Endodermal cell (in vitro differentiated cells): ENCODE data around the gene NAA15. TPM values are rescaled to one million over a fixed set of nuclear protein-coding genes. Genes with fewer than 3 reads are reported as not detected.
"Not testable (repeated sequence)": the region's sequence is repeated elsewhere in the genome, so short reads cannot be mapped to it uniquely, and the experiment has no call there.

Experiments used
- DNase-seq: peaks from one replicate; pipeline ENCODE4 v3.0.0-alpha.2; 2017
- H3K27ac ChIP-seq: 2 replicates; pipeline ENCODE4 v1.5.1; 2013; ENCODE audit warnings: mild to moderate bottlenecking, low read depth, low read length, moderate library complexity
- H3K27me3 ChIP-seq: 2 replicates; pipeline ENCODE4 v1.6.1; 2013; ENCODE audit warnings: mild to moderate bottlenecking, low read length, moderate library complexity; ENCODE audit not compliant: insufficient read depth, control insufficient read depth, poor library complexity, severe bottlenecking
- H3K36me3 ChIP-seq: 2 replicates; pipeline ENCODE4 v1.7.0; 2013; ENCODE audit warnings: mild to moderate bottlenecking, low read length, moderate library complexity; ENCODE audit not compliant: control insufficient read depth, insufficient read depth
- H3K4me1 ChIP-seq: one replicate; pipeline ENCODE4 v1.7.0; 2013; ENCODE audit warnings: low read length; ENCODE audit not compliant: control insufficient read depth, insufficient read depth
- H3K4me3 ChIP-seq: 2 replicates; pipeline ENCODE4 v1.5.1; 2013; ENCODE audit warnings: mild to moderate bottlenecking, low read length, moderate library complexity
- H3K9ac ChIP-seq: 2 replicates; pipeline ENCODE4 v1.6.1; 2013; ENCODE audit warnings: mild to moderate bottlenecking, low read length, moderate library complexity; ENCODE audit not compliant: poor library complexity, severe bottlenecking; ENCODE audit errors: extremely low read depth
- H3K9me3 ChIP-seq: 2 replicates; pipeline ENCODE4 v1.6.1; 2013; ENCODE audit warnings: mild to moderate bottlenecking, low read length, moderate library complexity; ENCODE audit not compliant: control insufficient read depth
- H3K27ac Mint-ChIP-seq: 2 replicates; pipeline ENCODE4 v1.8.0; 2020; ENCODE audit warnings: mixed read lengths
- H3K27me3 Mint-ChIP-seq: 2 replicates; pipeline ENCODE4 v1.8.0; 2021; ENCODE audit warnings: mild to moderate bottlenecking, mixed read lengths; ENCODE audit not compliant: insufficient read depth
- H3K36me3 Mint-ChIP-seq: 2 replicates; pipeline ENCODE4 v1.8.0; 2020; ENCODE audit warnings: low read depth, mixed read lengths
- H3K4me1 Mint-ChIP-seq: 2 replicates; pipeline ENCODE4 v1.8.0; 2020; ENCODE audit warnings: mixed read lengths
- H3K4me3 Mint-ChIP-seq: 2 replicates; pipeline ENCODE4 v1.8.0; 2020; ENCODE audit warnings: mild to moderate bottlenecking, moderate library complexity, mixed read lengths
- H3K9me3 Mint-ChIP-seq: 2 replicates; pipeline ENCODE4 v1.8.0; 2020; ENCODE audit warnings: mild to moderate bottlenecking, mixed read lengths
- WGBS, 2 experiments: methylation state at CpG; one replicate each; pipeline versions ENCODE4 v1.1.5 to v1.1.7; 2013; ENCODE audit warnings: missing lambda C conversion rate in 2 of 2, mixed read lengths in 1 of 2; ENCODE audit not compliant: insufficient coverage in 1 of 2, insufficient read length in 1 of 2; 5-methylcytosine and 5-hydroxymethylcytosine counted together
- long read RNA-seq, 4 experiments: library from polyadenylated mRNA in 2 of 4; library from RNA in 1 of 4; library from capped mRNA in 1 of 4; stranded (forward) in 3 of 4; unstranded in 1 of 4; transcript quantifications; one replicate each; pipeline ENCODE4 v2.0.0, GENCODE V29; 2020 to 2021; ENCODE audit warnings: inconsistent platforms in 1 of 4
- polyA plus RNA-seq, 2 experiments: library from polyadenylated mRNA; stranded (reverse); fragments of 50-300 nt; gene quantifications; one replicate each; pipeline ENCODE4 v1.2.3, GENCODE V29; 2013
- total RNA-seq, 2 donors: library from RNA; stranded (reverse); fragmentation: NEBNext Ultra II Directional in 1 of 2; extraction: Animal tissue kit (Norgen Biotek cat#: 25700) in 1 of 2; gene quantifications; 2 replicates in 1 of 2; 3 replicates in 1 of 2; pipeline ENCODE4 v1.2.1, GENCODE V29; 2021
- TF ChIP-seq, protein P1 (sequence below): fragments of 200-600 bp; sonication (generic); conservative IDR thresholded peaks from 2 replicates; pipeline ENCODE4 v1.5.0; 2021; ENCODE audit warnings: antibody characterized with exemption, mild to moderate bottlenecking

The NAA15 gene
- 10 to 100 TPM; 64.7 to 78.9 TPM for total RNA-seq
- polyA plus RNA-seq (2013, experiment 1 of 2): 47.2 TPM
- 44.2 TPM for polyA plus RNA-seq (2013, experiment 2 of 2)
- long read RNA-seq, experiment 1, full-length matches to known transcripts: 5 of 29 reads
- long read RNA-seq, experiment 1, partial matches to known transcripts: 7 of 29 reads
- long read RNA-seq, experiment 1, other reads (novel, unspliced or antisense): 17 of 29 reads
- long read RNA-seq, experiment 2, full-length matches to known transcripts: 79 of 91 reads
- long read RNA-seq, experiment 2, partial matches to known transcripts: 9 of 91 reads
- long read RNA-seq, experiment 2, other reads (novel, unspliced or antisense): 3 of 91 reads
- long read RNA-seq, experiment 3, full-length matches to known transcripts: 92 of 346 reads
- long read RNA-seq, experiment 3, partial matches to known transcripts: 239 of 346 reads
- long read RNA-seq, experiment 3, other reads (novel, unspliced or antisense): 15 of 346 reads
- long read RNA-seq, experiment 4, partial matches to known transcripts: 5 of 6 reads
- long read RNA-seq, experiment 4, other reads (novel, unspliced or antisense): 1 of 6 reads

- peak; percentile 99 for DNase-seq
- Mint-ChIP-seq H3K4me1 (peaks cover 20% of the 10 kb centered on the region), H3K27me3 (no peaks in the 10 kb centered on the region), H3K4me3 (peak within 1 kb of the TSS; percentile 91), H3K27ac (peak within 1 kb of the TSS; percentile 98), H3K9me3 (peaks cover 15% of the 10 kb centered on the region), H3K36me3 (peaks cover 27% of the 10 kb centered on the region)
- 0 to 1% methylated on average over 42 to 61 of the region's 61 CpGs for WGBS, 2 experiments
- H3K9me3 ChIP-seq: peaks cover 20% of the 10 kb centered on the region
- H3K27ac ChIP-seq: peak within 1 kb of the TSS; percentile 91
- H3K4me3 ChIP-seq: peak within 1 kb of the TSS; percentile 97
- peak within 1 kb of the TSS; percentile 84 for H3K9ac ChIP-seq
- no peaks in the 10 kb centered on the region for H3K27me3 ChIP-seq
- TF ChIP-seq, protein P1, sequence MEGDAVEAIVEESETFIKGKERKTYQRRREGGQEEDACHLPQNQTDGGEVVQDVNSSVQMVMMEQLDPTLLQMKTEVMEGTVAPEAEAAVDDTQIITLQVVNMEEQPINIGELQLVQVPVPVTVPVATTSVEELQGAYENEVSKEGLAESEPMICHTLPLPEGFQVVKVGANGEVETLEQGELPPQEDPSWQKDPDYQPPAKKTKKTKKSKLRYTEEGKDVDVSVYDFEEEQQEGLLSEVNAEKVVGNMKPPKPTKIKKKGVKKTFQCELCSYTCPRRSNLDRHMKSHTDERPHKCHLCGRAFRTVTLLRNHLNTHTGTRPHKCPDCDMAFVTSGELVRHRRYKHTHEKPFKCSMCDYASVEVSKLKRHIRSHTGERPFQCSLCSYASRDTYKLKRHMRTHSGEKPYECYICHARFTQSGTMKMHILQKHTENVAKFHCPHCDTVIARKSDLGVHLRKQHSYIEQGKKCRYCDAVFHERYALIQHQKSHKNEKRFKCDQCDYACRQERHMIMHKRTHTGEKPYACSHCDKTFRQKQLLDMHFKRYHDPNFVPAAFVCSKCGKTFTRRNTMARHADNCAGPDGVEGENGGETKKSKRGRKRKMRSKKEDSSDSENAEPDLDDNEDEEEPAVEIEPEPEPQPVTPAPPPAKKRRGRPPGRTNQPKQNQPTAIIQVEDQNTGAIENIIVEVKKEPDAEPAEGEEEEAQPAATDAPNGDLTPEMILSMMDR: peak; percentile 23
- peaks cover 29% of the 10 kb centered on the region for H3K36me3 ChIP-seq
- no peaks in the 10 kb centered on the region for H3K4me1 ChIP-seq
Observed at GRCh38 chr4:139301113-139301820, at the start of gene NAA15. Gene NAA15, plus strand, starts transcription at chr4:139301505. Its CDS starts 273 bp downstream, at chr4:139301778.

DNA sequence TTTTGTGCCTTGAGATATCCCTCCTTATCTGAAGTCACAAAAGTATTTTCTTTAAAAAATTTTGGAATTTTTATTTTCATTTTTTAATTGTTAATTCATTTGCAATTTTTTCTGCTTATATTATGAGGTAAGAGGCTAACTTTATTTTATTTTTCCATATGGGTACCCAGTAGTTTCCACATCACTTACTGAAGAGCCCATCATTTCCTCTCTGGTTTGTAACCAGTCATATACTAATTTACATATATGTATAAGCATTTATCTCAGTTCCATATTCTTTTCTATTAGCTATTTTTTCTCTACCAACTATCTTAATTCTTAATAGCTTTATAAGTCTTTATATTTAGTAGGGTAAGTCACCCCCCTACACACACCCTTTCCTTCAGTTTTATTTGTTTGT is 48.3 kb upstream of the NAA15 start:
- Mint-ChIP-seq H3K4me3 (no peak overlapping the region), H3K4me1 (no peaks in the 10 kb centered on the region), H3K36me3 (no peaks in the 10 kb centered on the region), H3K27ac (no peak overlapping the region), H3K27me3 (no peaks in the 10 kb centered on the region), H3K9me3 (no peaks in the 10 kb centered on the region)
- Histone ChIP-seq H3K27ac (no peak overlapping the region), H3K27me3 (no peaks in the 10 kb centered on the region), H3K36me3 (no peaks in the 10 kb centered on the region), H3K9me3 (no peaks in the 10 kb centered on the region), H3K9ac (no peak overlapping the region), H3K4me3 (no peak overlapping the region), H3K4me1 (no peaks in the 10 kb centered on the region)
- DNase-seq: no peak
- TF ChIP-seq, protein P1: no peak

DNA sequence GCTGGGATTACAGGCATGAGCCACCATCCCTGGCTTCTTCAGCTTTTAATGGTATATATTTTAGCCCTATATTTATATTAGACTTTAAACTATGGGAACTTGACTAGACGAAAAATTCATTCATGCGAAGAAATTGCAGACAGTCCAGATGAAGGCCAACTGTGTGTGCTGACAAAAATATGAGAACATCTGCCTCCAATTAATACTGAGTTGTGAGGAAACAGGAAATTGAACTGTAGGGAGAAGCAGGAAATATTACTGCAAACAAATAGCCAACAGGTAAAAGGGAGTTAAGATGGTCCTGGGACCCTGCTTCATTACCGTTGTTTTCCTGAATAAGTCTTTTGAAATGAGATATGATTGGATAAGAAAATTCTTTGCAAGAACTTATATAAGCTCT is 47.6 kb upstream of the NAA15 start:
- Mint-ChIP-seq H3K4me1 (no peaks in the 10 kb centered on the region), H3K4me3 (no peak overlapping the region), H3K9me3 (no peaks in the 10 kb centered on the region), H3K27ac (no peak overlapping the region), H3K27me3 (no peaks in the 10 kb centered on the region), H3K36me3 (no peaks in the 10 kb centered on the region)
- Histone ChIP-seq H3K9ac (no peak overlapping the region), H3K27ac (no peak overlapping the region), H3K36me3 (no peaks in the 10 kb centered on the region), H3K9me3 (no peaks in the 10 kb centered on the region), H3K27me3 (no peaks in the 10 kb centered on the region), H3K4me1 (no peaks in the 10 kb centered on the region), H3K4me3 (no peak overlapping the region)
- no peak for DNase-seq
- WGBS, 2 experiments: 90 to 96% methylated on average over 2 to 3 of the region's 3 CpGs
- TF ChIP-seq, protein P1: no peak

DNA sequence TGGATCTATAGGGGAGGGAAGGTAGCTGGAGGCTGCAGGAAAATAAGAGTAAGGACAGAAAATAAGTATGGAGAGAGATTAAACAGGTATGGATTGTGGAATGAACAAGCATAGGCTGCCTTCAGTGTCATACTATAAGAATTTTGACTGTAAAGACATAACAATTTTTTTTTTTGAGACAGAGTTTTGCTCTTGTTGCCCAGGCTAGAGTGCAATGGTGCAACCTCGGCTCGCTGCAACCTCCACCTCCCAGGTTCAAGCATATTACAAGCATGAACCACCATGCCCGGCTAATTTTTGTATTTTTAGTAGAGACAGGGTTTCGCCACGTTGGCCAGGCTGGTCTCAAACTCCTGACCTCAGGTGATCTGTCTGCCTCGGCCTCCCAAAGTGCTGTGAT is 45.7 kb upstream of the NAA15 start:
- H3K27me3 ChIP-seq, H3K4me1 Mint-ChIP-seq, H3K36me3 Mint-ChIP-seq, H3K4me3 Mint-ChIP-seq, H3K9me3 ChIP-seq, H3K27ac ChIP-seq, H3K9ac ChIP-seq, H3K4me1 ChIP-seq, H3K9me3 Mint-ChIP-seq, H3K4me3 ChIP-seq, H3K27me3 Mint-ChIP-seq, H3K36me3 ChIP-seq, H3K27ac Mint-ChIP-seq, DNase-seq: not testable (repeated sequence)
- WGBS, 2 experiments: 80 to 90% methylated on average over 3 to 6 of the region's 6 CpGs
